OCI-LY7 (cell line): Measurements from ENCODE around the gene KCNJ9. TPM values are rescaled to one million over a fixed set of nuclear protein-coding genes. Genes with fewer than 3 reads are reported as not detected.
A peak's percentile ranks its signal among the peaks of the same experiment; 100 is the strongest.

Source experiments
- BruUV-seq: library from RNA; stranded (reverse); fragments of 400-500 nt; replicated peaks from 2 replicates; lab custom pipeline; 2021; lab: Mats Ljungman, UMichigan
- CTCF ChIA-PET: fragments of 300-600 bp; sonication (Branson Sonifier 250); formaldehyde crosslinking; loops from one replicate; lab custom pipeline; 2022; ENCODE audit warnings: antibody characterized with exemption; ENCODE audit not compliant: unreplicated experiment; lab: Charles Lee
- POLR2A ChIA-PET: fragments of 300-600 bp; sonication (Branson Sonifier 250); formaldehyde crosslinking; loops from one replicate; lab custom pipeline; 2022; ENCODE audit warnings: antibody characterized with exemption; lab: Charles Lee
- DNase-seq: peaks from one replicate; pipeline ENCODE4 v3.0.0-alpha.2; 2015; ENCODE audit warnings: low spot score
- H2AFZ ChIP-seq: fragments of 200-600 bp; sonication (generic), shearing (Covaris generic); 2 replicates; pipeline ENCODE4 v1.6.1; 2014; ENCODE audit warnings: mild to moderate bottlenecking, antibody characterized with exemption, low read length, moderate library complexity
- H3K27ac ChIP-seq: fragments of 200-600 bp; sonication (generic); 2 replicates; pipeline ENCODE4 v1.5.1; 2014; ENCODE audit warnings: mixed run types, low read depth, mild to moderate bottlenecking, moderate library complexity, low read length, inconsistent platforms; ENCODE audit not compliant: poor library complexity, severe bottlenecking
- H3K36me3 ChIP-seq: fragments of 200-600 bp; sonication (generic); 2 replicates; pipeline ENCODE4 v1.6.1; 2014; ENCODE audit warnings: mild to moderate bottlenecking, antibody characterized with exemption, low read length, moderate library complexity, mixed read lengths; ENCODE audit not compliant: insufficient read depth
- H3K4me1 ChIP-seq: fragments of 200-600 bp; sonication (generic); 2 replicates; pipeline ENCODE4 v1.5.1; 2014; ENCODE audit warnings: mild to moderate bottlenecking, low read length; ENCODE audit not compliant: insufficient read depth, poor library complexity, severe bottlenecking
- H3K4me2 ChIP-seq: fragments of 200-600 bp; sonication (generic); 2 replicates; pipeline ENCODE4 v1.6.1; 2014; ENCODE audit warnings: mild to moderate bottlenecking, low read length
- H3K4me3 ChIP-seq: fragments of 200-600 bp; sonication (generic); 2 replicates; pipeline ENCODE4 v1.5.1; 2014; ENCODE audit warnings: mild to moderate bottlenecking, low read depth, low read length; ENCODE audit not compliant: poor library complexity, severe bottlenecking
- H3K79me2 ChIP-seq: fragments of 200-600 bp; sonication (generic); 2 replicates; pipeline ENCODE4 v1.6.1; 2016; ENCODE audit warnings: low read depth, mild to moderate bottlenecking, low read length, moderate library complexity, mixed read lengths; ENCODE audit not compliant: insufficient read depth
- H3K9me2 ChIP-seq: fragments of 200-600 bp; sonication (generic); 2 replicates; pipeline ENCODE4 v1.6.1; 2016; ENCODE audit warnings: mild to moderate bottlenecking, low read length, mixed read lengths; ENCODE audit not compliant: insufficient read depth
- H3K9me3 ChIP-seq: fragments of 200-600 bp; sonication (generic); 2 replicates; pipeline ENCODE4 v1.6.1; 2014; ENCODE audit warnings: mild to moderate bottlenecking, mixed run types, low read length, mixed read lengths
- H4K20me1 ChIP-seq: fragments of 200-600 bp; sonication (generic); 2 replicates; pipeline ENCODE4 v1.6.1; 2014; ENCODE audit warnings: mild to moderate bottlenecking, antibody characterized with exemption, low read length, moderate library complexity, mixed read lengths; ENCODE audit not compliant: insufficient read depth
- CTCF ChIP-seq: fragments of 200-600 bp; sonication (generic); conservative IDR thresholded peaks from 2 replicates; pipeline ENCODE4 v1.5.1; 2014; ENCODE audit warnings: mild to moderate bottlenecking, antibody characterized with exemption, low read length, moderate library complexity, mixed read lengths
- EZH2phosphoT487 ChIP-seq: fragments of 200-600 bp; sonication (generic); IDR thresholded peaks from 2 replicates; pipeline ENCODE4 v1.6.1; 2018; ENCODE audit warnings: low read depth, borderline replicate concordance, mild to moderate bottlenecking, mixed run types, antibody characterized with exemption, low read length, moderate library complexity, mixed read lengths
- intact Hi-C: fragments of 100-400 bp; cut with micrococcal nuclease; formaldehyde crosslinking; loops from one replicate; pipeline ENCODE4 v1.10.0; 2022; ENCODE audit not compliant: unreplicated experiment
- total RNA-seq, 2 experiments: library from RNA; depleted of rRNA in 1 of 2; stranded (reverse); fragments of >200 nt in 1 of 2; shearing (Covaris generic) in 1 of 2; gene quantifications; 2 replicates each; pipeline ENCODE4 v1.2.3, GENCODE V29; 2014 to 2022

The KCNJ9 gene
- total RNA-seq, 2 experiments from 2014 or later, result not detected

GRCh38 chr1:160082926-160083325 is 1.6 kb downstream of the KCNJ9 start:
- ChIA-PET CTCF (interaction anchor here (0.6 kb wide), 1 partner anchor 1760 kb away, joined by 4 read pairs; no protein-coding TSS in a partner anchor), POLR2A (no interaction called here)
- Histone ChIP-seq H2AFZ (no peak overlapping the region), H3K79me2 (no peaks in the 10 kb centered on the region), H3K4me3 (no peak overlapping the region), H3K36me3 (peaks cover 14% of the 10 kb centered on the region), H3K9me2 (no peaks in the 10 kb centered on the region), H3K9me3 (no peaks in the 10 kb centered on the region), H3K27ac (no peak overlapping the region), H3K4me1 (no peaks in the 10 kb centered on the region), H4K20me1 (no peaks in the 10 kb centered on the region), H3K4me2 (no peak overlapping the region)
- BruUV-seq, result no TSS peak
- TF ChIP-seq EZH2phosphoT487 (no peak), CTCF (no peak)
- intact Hi-C loops, result no loop called here
- DNase-seq, result no peak

DNA sequence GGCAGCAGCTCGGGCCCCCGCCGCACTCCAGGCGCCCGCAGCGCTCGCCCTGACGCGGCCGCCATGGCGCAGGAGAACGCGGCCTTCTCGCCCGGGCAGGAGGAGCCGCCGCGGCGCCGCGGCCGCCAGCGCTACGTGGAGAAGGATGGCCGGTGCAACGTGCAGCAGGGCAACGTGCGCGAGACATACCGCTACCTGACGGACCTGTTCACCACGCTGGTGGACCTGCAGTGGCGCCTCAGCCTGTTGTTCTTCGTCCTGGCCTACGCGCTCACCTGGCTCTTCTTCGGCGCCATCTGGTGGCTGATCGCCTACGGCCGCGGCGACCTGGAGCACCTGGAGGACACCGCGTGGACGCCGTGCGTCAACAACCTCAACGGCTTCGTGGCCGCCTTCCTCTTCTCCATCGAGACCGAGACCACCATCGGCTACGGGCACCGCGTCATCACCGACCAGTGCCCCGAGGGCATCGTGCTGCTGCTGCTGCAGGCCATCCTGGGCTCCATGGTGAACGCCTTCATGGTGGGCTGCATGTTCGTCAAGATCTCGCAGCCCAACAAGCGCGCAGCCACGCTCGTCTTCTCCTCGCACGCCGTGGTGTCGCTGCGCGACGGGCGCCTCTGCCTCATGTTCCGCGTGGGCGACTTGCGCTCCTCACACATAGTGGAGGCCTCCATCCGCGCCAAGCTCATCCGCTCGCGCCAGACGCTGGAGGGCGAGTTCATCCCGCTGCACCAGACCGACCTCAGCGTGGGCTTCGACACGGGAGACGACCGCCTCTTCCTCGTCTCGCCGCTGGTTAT is 2.8 kb downstream of the KCNJ9 start:
- intact Hi-C loops, result no loop called here
- no peaks in the 10 kb centered on the region for H3K4me1 ChIP-seq
- H2AFZ ChIP-seq, result no peak overlapping the region
- H3K9me2 ChIP-seq, result no peaks in the 10 kb centered on the region
- H3K36me3 ChIP-seq, result peaks cover 14% of the 10 kb centered on the region
- H3K4me3 ChIP-seq, result no peak overlapping the region
- H3K4me2 ChIP-seq, result no peak overlapping the region
- ChIA-PET POLR2A (no interaction called here), CTCF (interaction anchor here (1.1 kb wide), 1 partner anchor 12 kb away, joined by 3 read pairs; no protein-coding TSS in a partner anchor)
- no peak overlapping the region for H3K27ac ChIP-seq
- DNase-seq, result no peak
- H4K20me1 ChIP-seq, result no peaks in the 10 kb centered on the region
- H3K9me3 ChIP-seq, result no peaks in the 10 kb centered on the region
- no TSS peak for BruUV-seq
- TF ChIP-seq CTCF (peak; percentile 62), EZH2phosphoT487 (no peak)
- no peaks in the 10 kb centered on the region for H3K79me2 ChIP-seq
